CD4-positive, alpha-beta T cell (primary cell): Measurements from ENCODE around the gene HAUS1. TPM values are rescaled to one million over a fixed set of nuclear protein-coding genes. Genes with fewer than 3 reads are reported as not detected.
A peak's percentile ranks its signal among the peaks of the same experiment; 100 is the strongest.

ENCODE experiments used
- ATAC-seq: fragments of 200-7000 bp; cut with Tn5 transposase; one replicate; pipeline ENCODE4 v1.10.0; 2022; ENCODE audit warnings: mild to moderate bottlenecking; ENCODE audit not compliant: poor library complexity
- CTCF ChIA-PET: fragments of 350-600 bp; sonication (Branson Sonifier 250); formaldehyde crosslinking; loops from one replicate; lab custom pipeline; 2021; ENCODE audit warnings: antibody characterized with exemption, inconsistent platforms; lab: Charles Lee
- POLR2A ChIA-PET: fragments of 350-600 bp; sonication (Branson Sonifier 250); formaldehyde crosslinking; loops from one replicate; lab custom pipeline; 2021; ENCODE audit warnings: antibody characterized with exemption, inconsistent platforms; lab: Charles Lee
- DNase-seq, 14 experiments: peaks; one replicate each; pipeline ENCODE4 v3.0.0-alpha.2; 2013 to 2020; ENCODE audit warnings: mixed read lengths in 2 of 14
- H3K27ac ChIP-seq, 2 donors: one replicate each; pipeline versions ENCODE4 v1.5.1 to v1.7.0; 2013; ENCODE audit warnings: low read length in 2 of 2, low read depth in 1 of 2, mild to moderate bottlenecking in 1 of 2
- H3K27me3 ChIP-seq, 2 experiments: 1 replicate in 1 of 2; 2 replicates in 1 of 2; pipeline versions ENCODE4 v1.6.1 to v1.7.0; 2013; ENCODE audit warnings: low read length in 2 of 2, control low read depth in 1 of 2, mild to moderate bottlenecking in 1 of 2, moderate library complexity in 1 of 2; ENCODE audit not compliant: insufficient read depth in 2 of 2, control insufficient read depth in 1 of 2
- H3K36me3 ChIP-seq: one replicate; pipeline ENCODE4 v1.6.1; 2013; ENCODE audit warnings: low read length, control low read depth; ENCODE audit not compliant: insufficient read depth
- H3K4me1 ChIP-seq: one replicate; pipeline ENCODE4 v1.6.1; 2013; ENCODE audit warnings: low read length, control low read depth; ENCODE audit not compliant: insufficient read depth
- H3K4me3 ChIP-seq: one replicate; pipeline ENCODE4 v1.5.1; 2013; ENCODE audit warnings: mild to moderate bottlenecking, low read length, moderate library complexity
- H3K9me3 ChIP-seq, 2 experiments: 1 replicate in 1 of 2; 2 replicates in 1 of 2; pipeline versions ENCODE4 v1.6.1 to v1.7.0; 2013; ENCODE audit warnings: low read length in 2 of 2, mild to moderate bottlenecking in 2 of 2, control low read depth in 1 of 2, moderate library complexity in 1 of 2; ENCODE audit not compliant: control insufficient read depth in 1 of 2, insufficient read depth in 1 of 2
- H3K27ac Mint-ChIP-seq: one replicate; pipeline ENCODE4 v1.8.0; 2020; ENCODE audit warnings: mixed read lengths
- H3K27me3 Mint-ChIP-seq: one replicate; pipeline ENCODE4 v1.8.0; 2021; ENCODE audit warnings: mixed read lengths
- H3K36me3 Mint-ChIP-seq: one replicate; pipeline ENCODE4 v1.8.0; 2021; ENCODE audit warnings: low read depth, mixed read lengths
- H3K4me1 Mint-ChIP-seq: one replicate; pipeline ENCODE4 v1.8.0; 2021; ENCODE audit warnings: low read depth, mixed read lengths
- H3K4me3 Mint-ChIP-seq: one replicate; pipeline ENCODE4 v1.8.0; 2020; ENCODE audit warnings: mild to moderate bottlenecking, mixed read lengths
- H3K9me3 Mint-ChIP-seq: one replicate; pipeline ENCODE4 v1.8.0; 2020; ENCODE audit warnings: mixed read lengths
- intact Hi-C, 2 experiments: fragments of 100-400 bp; cut with DNase I in 1 of 2; cut with micrococcal nuclease in 1 of 2; formaldehyde crosslinking; loops; one replicate each; pipeline versions ENCODE4 v1.15.1 to v1.9.0; 2023 to 2025; cut with DNase I, micrococcal nuclease
- total RNA-seq, 174 experiments: library from RNA in 2 of 174; stranded (reverse) in 2 of 174; gene quantifications; one replicate each; pipeline ENCODE4 v1.2.3 and lab custom pipeline; 2021 to 2026
- TF ChIP-seq, protein P1 (sequence below): fragments of 200-600 bp; IDR thresholded peaks from one replicate; pipeline ENCODE4 v1.8.0; 2022; ENCODE audit warnings: antibody characterized with exemption, mild to moderate bottlenecking

The HAUS1 gene
- total RNA-seq, 2 experiments from 2014 or later: 8.8 to 10.8 TPM

GRCh38 chr18:46098616-46098933 is 5.6 kb upstream of the HAUS1 start:
- no peaks in the 10 kb centered on the region for H3K9me3 ChIP-seq
- ChIA-PET POLR2A (interaction anchor here (0.5 to 1.2 kb wide), 4 partner anchors 9 to 142 kb away, joined by 3 to 9 read pairs (median 5); a partner anchor contains a TSS), CTCF (interaction anchor here (2.3 to 2.4 kb wide), 2 partner anchors 25 to 75 kb away, joined by 13 to 14 read pairs; a partner anchor contains a TSS)
- intact Hi-C loops: no loop called here
- H3K27ac ChIP-seq: peak overlapping the region; percentile 72 to 74
- H3K36me3 ChIP-seq: peaks cover 16% of the 10 kb centered on the region
- no peak for DNase-seq
- H3K36me3 Mint-ChIP-seq: peaks cover 32% of the 10 kb centered on the region
- TF ChIP-seq, protein P1, sequence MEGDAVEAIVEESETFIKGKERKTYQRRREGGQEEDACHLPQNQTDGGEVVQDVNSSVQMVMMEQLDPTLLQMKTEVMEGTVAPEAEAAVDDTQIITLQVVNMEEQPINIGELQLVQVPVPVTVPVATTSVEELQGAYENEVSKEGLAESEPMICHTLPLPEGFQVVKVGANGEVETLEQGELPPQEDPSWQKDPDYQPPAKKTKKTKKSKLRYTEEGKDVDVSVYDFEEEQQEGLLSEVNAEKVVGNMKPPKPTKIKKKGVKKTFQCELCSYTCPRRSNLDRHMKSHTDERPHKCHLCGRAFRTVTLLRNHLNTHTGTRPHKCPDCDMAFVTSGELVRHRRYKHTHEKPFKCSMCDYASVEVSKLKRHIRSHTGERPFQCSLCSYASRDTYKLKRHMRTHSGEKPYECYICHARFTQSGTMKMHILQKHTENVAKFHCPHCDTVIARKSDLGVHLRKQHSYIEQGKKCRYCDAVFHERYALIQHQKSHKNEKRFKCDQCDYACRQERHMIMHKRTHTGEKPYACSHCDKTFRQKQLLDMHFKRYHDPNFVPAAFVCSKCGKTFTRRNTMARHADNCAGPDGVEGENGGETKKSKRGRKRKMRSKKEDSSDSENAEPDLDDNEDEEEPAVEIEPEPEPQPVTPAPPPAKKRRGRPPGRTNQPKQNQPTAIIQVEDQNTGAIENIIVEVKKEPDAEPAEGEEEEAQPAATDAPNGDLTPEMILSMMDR: no peak
- peaks cover 34% of the 10 kb centered on the region for H3K4me1 Mint-ChIP-seq
- H3K9me3 Mint-ChIP-seq: no peaks in the 10 kb centered on the region
- H3K4me1 ChIP-seq: peaks cover 36% of the 10 kb centered on the region
- H3K4me3 ChIP-seq: peak overlapping the region; percentile 82
- peak overlapping the region; percentile 99 for H3K27ac Mint-ChIP-seq
- H3K4me3 Mint-ChIP-seq: peak overlapping the region; percentile 100
- H3K27me3 Mint-ChIP-seq: no peaks in the 10 kb centered on the region
- H3K27me3 ChIP-seq: no peaks in the 10 kb centered on the region
- no peak for ATAC-seq

GRCh38 chr18:46099463-46099862 is 4.7 kb upstream of the HAUS1 start:
- POLR2A ChIA-PET: no interaction called here
- DNase-seq (no peak), ATAC-seq (no peak)
- Histone ChIP-seq H3K9me3 (no peaks in the 10 kb centered on the region), H3K36me3 (peaks cover 9% of the 10 kb centered on the region), H3K27ac (no peak overlapping the region), H3K4me3 (no peak overlapping the region), H3K4me1 (peaks cover 33% of the 10 kb centered on the region), H3K27me3 (no peaks in the 10 kb centered on the region)
- H3K27me3 Mint-ChIP-seq: no peaks in the 10 kb centered on the region
- intact Hi-C loops: no loop called here
- no peaks in the 10 kb centered on the region for H3K9me3 Mint-ChIP-seq
- H3K4me3 Mint-ChIP-seq: peak overlapping the region; percentile 48
- H3K36me3 Mint-ChIP-seq: peaks cover 31% of the 10 kb centered on the region
- CTCF ChIA-PET: interaction anchor here (2.3 kb wide), 1 partner anchor 74 kb away, joined by 14 read pairs; a partner anchor contains a TSS
- peaks cover 35% of the 10 kb centered on the region for H3K4me1 Mint-ChIP-seq
- TF ChIP-seq, protein P1: no peak
- no peak overlapping the region for H3K27ac Mint-ChIP-seq

- no peaks in the 10 kb centered on the region for H3K27me3 ChIP-seq
- peaks cover 19% of the 10 kb centered on the region for H3K36me3 ChIP-seq
- no peak for DNase-seq
- H3K27me3 Mint-ChIP-seq: no peaks in the 10 kb centered on the region
- no peak overlapping the region for H3K4me3 ChIP-seq
- ATAC-seq: no peak
- no peak overlapping the region for H3K27ac ChIP-seq
- H3K9me3 Mint-ChIP-seq: no peaks in the 10 kb centered on the region
- H3K9me3 ChIP-seq: no peaks in the 10 kb centered on the region
- H3K4me1 ChIP-seq: peaks cover 13% of the 10 kb centered on the region
- intact Hi-C loops: no loop called here
- ChIA-PET POLR2A (no interaction called here), CTCF (interaction anchor here (1.3 kb wide), 1 partner anchor 64 kb away, joined by 5 read pairs; a partner anchor contains a TSS)
- H3K36me3 Mint-ChIP-seq: peaks cover 62% of the 10 kb centered on the region
- H3K4me3 Mint-ChIP-seq: no peak overlapping the region
- H3K4me1 Mint-ChIP-seq: peaks cover 46% of the 10 kb centered on the region
- TF ChIP-seq, protein P1: no peak
- no peak overlapping the region for H3K27ac Mint-ChIP-seq
Measured at GRCh38 chr18:46109386-46109785, 5.2 kb downstream of the HAUS1 start.
